A673 (cell line): ENCODE data around the gene HTR2A.

Source experiments
- CTCF ChIP-seq: fragments of 300-800, 200-600 bp; sonication (generic); conservative IDR thresholded peaks from 2 replicates; pipeline ENCODE4 v1.5.1; 2017; ENCODE audit warnings: low read depth, mild to moderate bottlenecking, antibody characterized with exemption, low read length, moderate library complexity, mixed read lengths
- EZH2 ChIP-seq: fragments of 200-600 bp; sonication (generic); IDR thresholded peaks from 2 replicates; pipeline ENCODE4 v1.6.1; 2017; ENCODE audit warnings: borderline replicate concordance, low read depth, mild to moderate bottlenecking, mixed read lengths, antibody characterized with exemption, low read length; ENCODE audit not compliant: poor library complexity, severe bottlenecking

- TF ChIP-seq CTCF (no peak), EZH2 (no peak)
These were observed 95.0 kb downstream of the HTR2A start for GRCh38 chr13:46801858-46802257.
